NCI-H146 treated with DMSO at 0.1 percent for 48 hours (cell line): ENCODE data around the gene PPHLN1.

Experiments used
- DNase-seq: peaks from one replicate; lab custom pipeline; 2025; ENCODE audit not compliant: unreplicated experiment; lab: John Stamatoyannopoulos, UW

PPHLN1 gene, protein sequence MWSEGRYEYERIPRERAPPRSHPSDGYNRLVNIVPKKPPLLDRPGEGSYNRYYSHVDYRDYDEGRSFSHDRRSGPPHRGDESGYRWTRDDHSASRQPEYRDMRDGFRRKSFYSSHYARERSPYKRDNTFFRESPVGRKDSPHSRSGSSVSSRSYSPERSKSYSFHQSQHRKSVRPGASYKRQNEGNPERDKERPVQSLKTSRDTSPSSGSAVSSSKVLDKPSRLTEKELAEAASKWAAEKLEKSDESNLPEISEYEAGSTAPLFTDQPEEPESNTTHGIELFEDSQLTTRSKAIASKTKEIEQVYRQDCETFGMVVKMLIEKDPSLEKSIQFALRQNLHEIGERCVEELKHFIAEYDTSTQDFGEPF

DNA sequence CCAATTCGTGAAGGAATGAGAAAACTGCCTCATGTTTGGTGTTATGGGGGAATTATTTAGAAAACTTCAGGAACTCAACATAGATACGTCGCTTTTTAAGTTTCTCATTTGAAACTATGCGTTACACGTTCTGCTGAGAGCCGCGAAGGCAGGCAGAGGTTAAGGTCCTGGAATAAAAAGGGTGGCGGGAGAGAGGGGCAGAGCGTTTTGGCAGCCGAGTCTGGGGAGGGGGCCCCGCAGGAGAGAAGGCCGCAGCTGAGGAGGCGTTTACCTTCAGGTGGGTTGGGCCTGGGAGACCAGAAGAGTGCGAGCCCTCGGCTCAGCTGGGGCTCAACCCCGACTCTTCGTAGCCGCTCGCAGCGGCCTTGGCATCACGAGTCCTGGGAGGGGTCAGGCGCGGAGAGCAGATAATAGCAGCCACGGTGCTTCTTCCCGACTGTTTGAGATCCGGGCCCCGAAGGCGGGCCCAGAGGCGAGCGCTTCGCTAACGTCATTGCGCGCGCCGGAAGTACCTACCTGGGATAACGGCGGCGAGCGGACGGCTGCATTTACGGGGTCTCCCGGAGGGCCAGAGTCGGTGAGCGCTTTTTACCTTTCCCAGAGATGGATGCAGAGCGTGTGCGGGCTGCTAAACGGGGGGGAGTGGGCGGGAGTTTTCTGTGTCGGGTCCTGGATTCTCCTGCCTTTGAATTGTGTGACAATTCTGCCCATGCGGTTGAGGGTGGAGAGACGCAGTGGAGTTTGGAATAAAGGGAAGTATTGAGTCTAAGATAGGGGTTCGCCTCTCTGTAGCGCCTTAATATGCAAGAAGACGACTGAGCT is at the start of gene PPHLN1, which contains the start of gene ZCRB1:
Gene PPHLN1, plus strand, starts transcription at position 515 of the 822 bp plus-strand sequence. CDS start 9,736 bp downstream, outside the sequence.
Gene ZCRB1, minus strand, starts transcription at position 442 of the 822 bp plus-strand sequence. CDS start 1,992 bp downstream, outside the sequence.
- DNase-seq: peak; percentile 91

DNA sequence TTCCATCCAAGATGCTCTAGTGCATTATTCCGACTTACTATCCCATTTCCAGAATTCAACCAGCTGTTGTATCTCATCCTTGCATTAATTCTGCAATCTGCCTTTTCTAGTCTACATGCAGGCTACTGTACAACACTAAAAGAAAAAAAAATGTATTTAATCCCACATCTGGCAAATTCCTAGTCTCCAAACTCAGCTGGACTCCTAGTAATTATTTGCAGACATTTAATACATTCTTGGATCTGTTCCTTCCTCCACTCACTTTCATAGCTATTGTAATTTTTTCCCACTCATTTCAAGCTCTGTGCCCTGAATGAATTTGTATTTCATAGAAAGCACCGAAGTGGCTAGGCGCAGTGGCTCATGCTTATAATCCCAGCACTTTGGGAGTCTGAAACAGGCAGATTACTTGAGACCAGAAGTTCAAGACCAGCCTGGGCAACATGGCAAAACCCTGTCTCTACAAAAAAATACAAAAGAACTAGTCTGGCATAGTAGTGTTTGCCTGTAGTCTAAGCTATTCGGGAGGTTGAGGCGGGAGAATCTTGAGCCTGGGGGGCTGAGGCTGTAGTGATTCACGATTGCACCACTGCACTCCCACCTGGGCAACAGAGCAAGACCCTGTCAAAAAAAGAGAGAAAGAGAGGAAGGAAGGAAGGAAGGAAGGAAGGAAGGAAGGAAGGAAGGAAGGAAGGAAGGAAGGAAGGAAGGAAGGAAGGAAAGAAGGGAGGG is 48.4 kb upstream of the PPHLN1 start:
- no peak for DNase-seq

DNA sequence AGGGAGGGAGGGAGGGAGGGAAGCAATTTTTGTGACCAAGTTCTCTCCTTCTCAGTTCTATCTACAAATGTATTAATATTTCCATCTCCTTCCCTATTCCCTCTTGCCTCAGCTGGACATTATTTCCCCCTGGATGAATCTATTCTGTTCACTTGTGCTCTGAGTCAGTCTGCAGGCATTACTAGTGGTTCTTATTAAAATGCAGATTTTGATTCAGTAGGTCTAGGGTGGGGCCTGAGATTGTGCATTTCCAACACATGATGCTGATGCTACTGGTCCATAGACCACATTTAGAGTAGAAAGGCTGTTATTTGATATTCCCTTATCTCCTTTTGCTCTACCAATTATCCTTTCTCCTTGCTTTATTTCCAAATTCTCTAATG is 47.8 kb upstream of the PPHLN1 start:
- DNase-seq: no peak

- DNase-seq: peak; percentile 59
These were observed 44.7 kb upstream of the PPHLN1 start for GRCh38 chr12:42281278-42281677.

DNA sequence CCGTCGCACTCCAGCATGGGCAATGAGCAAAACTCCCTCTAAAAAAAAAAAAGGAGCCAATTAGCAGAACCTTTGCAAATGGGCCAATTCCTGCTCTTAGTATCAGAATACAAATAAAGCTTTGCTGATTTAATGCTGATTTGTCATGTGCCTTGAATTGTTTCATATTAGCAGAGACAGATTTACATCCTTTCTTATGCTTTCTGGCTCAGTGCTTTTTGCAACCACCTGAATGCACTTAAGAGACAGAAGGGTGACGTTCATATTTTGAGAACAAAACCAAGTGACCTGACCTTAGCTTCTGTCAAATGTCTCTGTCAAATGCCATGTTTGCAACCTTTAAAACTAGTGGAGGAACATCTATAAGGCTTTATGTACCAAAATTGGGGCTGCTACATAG is 44.1 kb upstream of the PPHLN1 start:
- DNase-seq: no peak

DNA sequence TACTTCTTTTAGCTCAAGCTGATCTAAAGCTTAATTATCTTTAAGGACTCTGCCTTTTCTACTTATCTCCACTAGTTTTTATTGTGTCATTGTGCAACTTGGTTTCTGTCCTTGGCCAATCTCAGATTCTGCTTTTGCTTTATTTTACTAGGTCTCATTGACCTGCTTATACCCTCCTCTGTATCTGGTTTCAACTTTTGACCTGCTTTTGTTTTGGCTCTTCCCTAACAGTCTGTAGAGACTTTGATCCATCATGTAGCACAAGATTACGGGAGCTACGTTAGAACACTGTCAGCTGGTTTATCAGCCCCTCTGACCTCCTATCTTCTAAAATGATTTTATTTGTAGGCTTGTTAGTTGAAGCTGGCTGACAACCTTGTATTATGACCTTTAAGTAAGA is 43.7 kb upstream of the PPHLN1 start:
- no peak for DNase-seq

- DNase-seq: no peak
These were observed 42.2 kb upstream of the PPHLN1 start for GRCh38 chr12:42283739-42284138.

DNA sequence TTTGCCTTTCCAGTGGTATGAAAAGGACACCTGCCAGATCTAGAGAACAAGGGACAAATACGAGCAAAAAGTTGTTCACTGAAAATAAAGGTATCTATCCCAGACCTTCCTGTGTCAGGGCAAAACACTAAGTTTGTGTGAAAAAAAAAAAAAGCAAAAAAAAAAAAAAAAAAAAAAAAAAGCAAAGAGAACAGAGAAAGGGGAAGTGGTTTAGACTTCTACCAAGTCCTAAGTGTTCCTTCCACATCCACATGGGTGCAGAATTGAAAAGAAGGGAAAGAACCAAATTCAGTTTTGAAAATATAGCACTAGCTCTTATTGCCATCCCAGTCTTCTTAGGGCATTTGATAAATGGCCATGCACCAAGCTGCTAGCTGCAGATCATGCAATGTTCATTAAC is 41.8 kb upstream of the PPHLN1 start:
- no peak for DNase-seq

GRCh38 chr12:42284876-42285275 is 41.1 kb upstream of the PPHLN1 start:
- no peak for DNase-seq

DNA sequence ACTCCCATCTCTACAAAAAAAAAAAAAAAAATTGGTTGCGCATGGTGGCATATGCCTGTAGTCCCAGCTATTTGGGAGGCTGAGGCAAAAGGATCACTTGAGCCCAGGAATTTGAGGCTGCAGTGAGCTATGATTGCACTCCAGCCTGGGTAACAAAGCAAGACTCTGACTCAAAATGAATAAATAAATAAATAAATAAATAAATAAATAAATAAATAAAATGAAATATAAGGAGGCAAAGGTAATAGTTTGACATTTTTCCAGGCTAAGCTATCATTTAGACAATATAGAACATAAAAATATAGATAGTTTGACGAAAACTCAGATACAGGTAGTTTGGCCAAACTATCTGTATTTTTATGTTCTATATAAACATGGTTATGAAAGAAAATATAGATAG is 40.5 kb upstream of the PPHLN1 start:
- DNase-seq: no peak

DNA sequence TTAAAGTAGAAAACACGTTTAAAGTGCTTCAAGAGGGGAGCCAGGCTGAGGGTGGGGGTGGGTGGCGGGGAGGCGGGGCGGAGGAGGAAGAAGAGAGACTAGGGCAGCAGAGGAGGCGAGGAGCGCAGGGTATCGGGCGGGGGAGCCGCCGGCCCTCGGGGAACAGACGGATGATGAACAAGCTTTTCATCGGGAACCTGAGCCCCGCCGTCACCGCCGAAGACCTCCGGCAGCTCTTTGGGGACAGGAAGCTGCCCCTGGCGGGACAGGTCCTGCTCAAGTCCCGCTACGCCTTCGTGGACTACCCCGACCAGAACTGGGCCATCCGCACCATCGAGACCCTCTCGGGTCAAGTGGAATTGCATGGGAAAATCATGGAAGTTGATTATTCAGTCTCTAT is 39.2 kb upstream of the PPHLN1 start:
- no peak for DNase-seq

- no peak for DNase-seq
These were observed 37.4 kb upstream of the PPHLN1 start for GRCh38 chr12:42288544-42288943.

DNA sequence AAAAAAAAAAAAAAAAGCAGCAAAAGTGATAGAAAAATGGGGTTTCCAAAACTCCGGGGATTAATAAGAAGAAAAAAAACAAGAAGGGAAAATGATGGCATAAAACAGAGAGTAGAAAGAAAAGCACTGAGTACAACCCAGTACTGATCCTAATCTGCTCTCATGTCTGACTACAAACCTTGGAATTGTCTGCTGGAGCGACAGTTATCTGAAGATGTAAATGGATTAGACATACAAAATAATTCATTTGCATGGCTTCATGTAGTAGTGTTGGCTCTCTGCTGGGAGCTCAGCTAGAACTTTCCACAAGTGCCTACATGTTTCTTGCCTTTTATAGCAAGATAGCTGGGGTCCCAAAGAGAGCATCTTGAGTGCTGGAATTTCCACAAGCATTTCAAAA is 34.3 kb upstream of the PPHLN1 start:
- DNase-seq: no peak

- peak; percentile 19 for DNase-seq
These were observed 29.4 kb upstream of the PPHLN1 start for GRCh38 chr12:42296503-42297109.

DNA sequence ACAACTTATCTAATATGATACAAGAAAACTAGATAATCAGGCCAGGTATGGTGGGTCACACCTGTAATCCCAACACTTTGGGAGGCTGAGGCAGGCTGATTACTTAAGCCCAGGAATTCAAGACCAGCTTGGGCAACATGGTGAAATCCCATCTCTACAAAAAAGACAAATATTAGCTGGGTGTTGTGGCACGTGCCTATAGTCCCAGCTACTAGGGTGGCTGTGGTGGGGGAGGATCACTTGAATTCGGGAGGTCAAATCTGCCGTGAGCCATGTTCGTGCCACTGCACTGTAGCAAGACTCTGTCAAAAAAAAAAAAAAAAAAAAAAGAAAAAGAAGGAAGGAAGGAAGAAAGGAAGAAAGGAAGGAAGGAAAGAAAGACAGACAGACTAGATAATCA is 27.1 kb upstream of the PPHLN1 start:
- no peak for DNase-seq

DNA sequence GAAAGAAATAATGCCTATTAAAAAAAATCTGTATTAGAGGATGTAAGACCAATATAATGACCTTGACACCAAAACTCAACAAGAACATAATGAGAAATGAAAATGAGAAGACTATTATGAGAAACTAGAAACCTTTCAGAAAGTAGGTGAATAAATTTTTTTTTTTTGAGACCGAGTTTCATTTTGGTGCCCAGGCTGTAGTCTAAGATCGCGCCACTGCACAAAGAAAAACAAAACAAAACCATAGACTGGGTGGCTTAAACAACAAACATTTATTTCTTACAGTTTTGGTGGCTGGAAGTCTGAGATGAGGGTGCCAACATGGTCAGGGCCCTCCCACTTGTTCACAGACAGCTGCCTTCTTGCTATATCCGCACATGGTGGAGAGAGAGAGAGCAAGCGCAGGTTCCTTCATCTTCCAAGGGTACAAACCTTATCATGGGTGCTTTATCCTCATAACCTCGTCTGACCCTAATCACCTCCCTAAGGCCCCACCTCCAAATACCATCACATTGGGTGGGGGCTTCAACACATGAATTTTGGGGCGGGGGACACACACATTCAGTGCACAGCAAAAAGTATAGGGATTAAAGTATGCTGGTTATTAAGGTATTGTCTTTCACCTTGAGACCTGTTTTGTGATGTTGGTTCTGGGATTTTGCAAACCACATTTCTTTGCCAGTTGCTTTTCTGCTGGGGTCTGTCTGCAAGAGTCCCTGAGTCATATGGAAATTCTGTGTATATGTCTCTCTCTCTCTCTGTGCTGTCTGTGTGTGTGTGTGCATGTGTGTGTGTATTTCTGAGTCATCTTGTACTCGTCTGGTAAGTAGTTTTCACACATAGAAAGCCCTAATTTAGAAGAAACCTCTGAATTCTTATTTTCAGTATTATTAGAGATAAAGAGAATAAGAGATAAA is 26.3 kb upstream of the PPHLN1 start:
- DNase-seq: no peak

DNA sequence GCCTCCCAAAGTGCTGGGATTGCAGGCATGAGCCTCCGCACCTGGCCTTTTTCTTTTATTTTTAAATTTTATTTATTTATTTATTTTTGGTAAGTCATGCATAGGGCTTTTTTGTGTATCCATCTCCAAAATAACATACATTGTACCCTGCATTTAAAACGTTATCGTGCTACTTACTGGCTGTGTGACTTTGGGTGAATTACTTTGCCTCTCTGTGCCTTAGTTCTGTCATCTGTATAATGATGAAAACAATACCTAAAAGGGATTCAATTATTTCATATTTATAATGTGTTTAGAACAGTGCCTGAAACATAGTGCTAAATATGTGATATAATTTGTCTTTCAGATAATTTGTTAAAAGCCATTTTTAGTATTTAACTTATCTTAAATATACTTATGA is 19.7 kb upstream of the PPHLN1 start:
- no peak for DNase-seq

GRCh38 chr12:42308390-42308789 is 17.6 kb upstream of the PPHLN1 start:
- DNase-seq: no peak

DNA sequence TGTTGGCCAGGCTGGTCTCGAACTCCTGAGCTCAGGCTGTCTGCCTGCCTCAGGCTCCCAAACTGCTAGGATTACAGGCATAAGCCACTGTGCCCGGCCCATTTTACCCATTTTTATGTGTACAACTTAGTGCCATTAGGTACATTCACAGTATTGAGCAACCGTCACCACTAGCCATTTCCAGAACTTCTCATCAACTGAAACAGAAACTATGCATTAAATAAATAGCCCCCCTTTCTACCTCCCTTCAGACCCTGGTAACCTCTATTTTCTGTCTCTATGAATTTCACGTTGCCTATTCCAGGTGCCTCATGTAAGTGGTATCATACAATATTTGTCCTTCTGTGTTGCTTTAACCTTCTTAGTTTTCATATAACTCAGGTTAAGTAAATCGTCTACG is 16.0 kb upstream of the PPHLN1 start:
- DNase-seq: no peak

- no peak for DNase-seq
These were observed 10.9 kb upstream of the PPHLN1 start for GRCh38 chr12:42315108-42315507.
